ENCODE data around the gene PSMD1.
A peak's percentile ranks its signal among the peaks of the same experiment; 100 is the strongest.
"Not testable (repeated sequence)": the region's sequence is repeated elsewhere in the genome, so short reads cannot be mapped to it uniquely, and the experiment has no call there.

Gene PSMD1

GRCh38 chr2:231186325-231186724 is 129.7 kb downstream of the PSMD1 start:
- H3K9ac ChIP-seq (ENCODE audit: low read depth, low read length): no peak overlapping the region
- peaks cover 2% of the 10 kb centered on the region for H3K27me3 ChIP-seq (ENCODE audit: control insufficient read depth, insufficient read depth, low read length)
- no peaks in the 10 kb centered on the region for H3K36me3 ChIP-seq (ENCODE audit: control insufficient read depth, insufficient read depth, low read length)
- peaks cover under 1% of the 10 kb centered on the region for H3K4me1 ChIP-seq (ENCODE audit: control insufficient read depth, insufficient read depth, low read length)
- no peaks in the 10 kb centered on the region for H3K9me3 ChIP-seq (ENCODE audit: control insufficient read depth, insufficient read depth, low read length)
- H3K4me3 ChIP-seq (ENCODE audit: low read depth, low read length): no peak overlapping the region

GRCh38 chr2:231187736-231188505 is 131.3 kb downstream of the PSMD1 start:
- Histone ChIP-seq H3K4me3 (ENCODE audit: low read depth, low read length) (no peak overlapping the region), H3K27me3 (ENCODE audit: control insufficient read depth, insufficient read depth, low read length) (peaks cover 2% of the 10 kb centered on the region), H3K36me3 (ENCODE audit: control insufficient read depth, insufficient read depth, low read length) (no peaks in the 10 kb centered on the region), H3K9ac (ENCODE audit: low read depth, low read length) (no peak overlapping the region), H3K4me1 (ENCODE audit: control insufficient read depth, insufficient read depth, low read length) (peaks cover 6% of the 10 kb centered on the region), H3K9me3 (ENCODE audit: control insufficient read depth, insufficient read depth, low read length) (no peaks in the 10 kb centered on the region)

GRCh38 chr2:231188506-231189170 is 132.0 kb downstream of the PSMD1 start:
- H3K36me3 ChIP-seq (ENCODE audit: control insufficient read depth, insufficient read depth, low read length): no peaks in the 10 kb centered on the region
- H3K4me3 ChIP-seq (ENCODE audit: low read depth, low read length): no peak overlapping the region
- H3K4me1 ChIP-seq (ENCODE audit: control insufficient read depth, insufficient read depth, low read length): peaks cover 6% of the 10 kb centered on the region
- H3K9me3 ChIP-seq (ENCODE audit: control insufficient read depth, insufficient read depth, low read length): no peaks in the 10 kb centered on the region
- no peak overlapping the region for H3K9ac ChIP-seq (ENCODE audit: low read depth, low read length)
- peaks cover 2% of the 10 kb centered on the region for H3K27me3 ChIP-seq (ENCODE audit: control insufficient read depth, insufficient read depth, low read length)

GRCh38 chr2:231189171-231189530 is 132.5 kb downstream of the PSMD1 start:
- Histone ChIP-seq H3K27me3 (ENCODE audit: control insufficient read depth, insufficient read depth, low read length) (peaks cover 2% of the 10 kb centered on the region), H3K9ac (ENCODE audit: low read depth, low read length) (no peak overlapping the region), H3K4me1 (ENCODE audit: control insufficient read depth, insufficient read depth, low read length) (peaks cover 6% of the 10 kb centered on the region), H3K9me3 (ENCODE audit: control insufficient read depth, insufficient read depth, low read length) (no peaks in the 10 kb centered on the region), H3K36me3 (ENCODE audit: control insufficient read depth, insufficient read depth, low read length) (no peaks in the 10 kb centered on the region), H3K4me3 (ENCODE audit: low read depth, low read length) (no peak overlapping the region)

GRCh38 chr2:231189571-231190495 is 133.2 kb downstream of the PSMD1 start:
- H3K4me3 ChIP-seq (ENCODE audit: low read depth, low read length): peak overlapping the region; percentile 27
- peaks cover 6% of the 10 kb centered on the region for H3K4me1 ChIP-seq (ENCODE audit: control insufficient read depth, insufficient read depth, low read length)
- H3K36me3 ChIP-seq (ENCODE audit: control insufficient read depth, insufficient read depth, low read length): no peaks in the 10 kb centered on the region
- peaks cover 2% of the 10 kb centered on the region for H3K27me3 ChIP-seq (ENCODE audit: control insufficient read depth, insufficient read depth, low read length)
- H3K9me3 ChIP-seq (ENCODE audit: control insufficient read depth, insufficient read depth, low read length): no peaks in the 10 kb centered on the region
- peak overlapping the region; percentile 83 for H3K9ac ChIP-seq (ENCODE audit: low read depth, low read length)

GRCh38 chr2:231190531-231191197 is 134.0 kb downstream of the PSMD1 start:
- no peaks in the 10 kb centered on the region for H3K36me3 ChIP-seq (ENCODE audit: control insufficient read depth, insufficient read depth, low read length)
- peaks cover 2% of the 10 kb centered on the region for H3K27me3 ChIP-seq (ENCODE audit: control insufficient read depth, insufficient read depth, low read length)
- H3K9me3 ChIP-seq (ENCODE audit: control insufficient read depth, insufficient read depth, low read length): no peaks in the 10 kb centered on the region
- H3K4me1 ChIP-seq (ENCODE audit: control insufficient read depth, insufficient read depth, low read length): peaks cover 6% of the 10 kb centered on the region
- peak overlapping the region; percentile 83 for H3K9ac ChIP-seq (ENCODE audit: low read depth, low read length)
- peak overlapping the region; percentile 27 for H3K4me3 ChIP-seq (ENCODE audit: low read depth, low read length)

GRCh38 chr2:231191896-231192872 is 135.5 kb downstream of the PSMD1 start:
- H3K4me1 ChIP-seq (ENCODE audit: control insufficient read depth, insufficient read depth, low read length): peaks cover 6% of the 10 kb centered on the region
- H3K36me3 ChIP-seq (ENCODE audit: control insufficient read depth, insufficient read depth, low read length): no peaks in the 10 kb centered on the region
- no peak overlapping the region for H3K4me3 ChIP-seq (ENCODE audit: low read depth, low read length)
- H3K27me3 ChIP-seq (ENCODE audit: control insufficient read depth, insufficient read depth, low read length): peaks cover 2% of the 10 kb centered on the region
- no peaks in the 10 kb centered on the region for H3K9me3 ChIP-seq (ENCODE audit: control insufficient read depth, insufficient read depth, low read length)
- H3K9ac ChIP-seq (ENCODE audit: low read depth, low read length): no peak overlapping the region

GRCh38 chr2:231193216-231193615 is 136.5 kb downstream of the PSMD1 start:
- Histone ChIP-seq H3K27me3 (ENCODE audit: control insufficient read depth, insufficient read depth, low read length) (peaks cover 2% of the 10 kb centered on the region), H3K9me3 (ENCODE audit: control insufficient read depth, insufficient read depth, low read length) (no peaks in the 10 kb centered on the region), H3K9ac (ENCODE audit: low read depth, low read length) (no peak overlapping the region), H3K4me1 (ENCODE audit: control insufficient read depth, insufficient read depth, low read length) (peaks cover 6% of the 10 kb centered on the region), H3K4me3 (ENCODE audit: low read depth, low read length) (no peak overlapping the region), H3K36me3 (ENCODE audit: control insufficient read depth, insufficient read depth, low read length) (no peaks in the 10 kb centered on the region)

- Histone ChIP-seq H3K9me3 (ENCODE audit: control insufficient read depth, insufficient read depth, low read length) (no peaks in the 10 kb centered on the region), H3K4me3 (ENCODE audit: low read depth, low read length) (no peak overlapping the region), H3K9ac (ENCODE audit: low read depth, low read length) (no peak overlapping the region), H3K4me1 (ENCODE audit: control insufficient read depth, insufficient read depth, low read length) (peaks cover 4% of the 10 kb centered on the region), H3K36me3 (ENCODE audit: control insufficient read depth, insufficient read depth, low read length) (no peaks in the 10 kb centered on the region), H3K27me3 (ENCODE audit: control insufficient read depth, insufficient read depth, low read length) (no peaks in the 10 kb centered on the region)
Observed at GRCh38 chr2:231196592-231196991, 139.9 kb downstream of the PSMD1 start.

- not testable (repeated sequence) for H3K4me3 ChIP-seq (ENCODE audit: low read depth, low read length); H3K4me1 ChIP-seq (ENCODE audit: control insufficient read depth, insufficient read depth, low read length); H3K36me3 ChIP-seq (ENCODE audit: control insufficient read depth, insufficient read depth, low read length)
Observed at GRCh38 chr2:231197196-231197595, 140.5 kb downstream of the PSMD1 start.

More at GRCh38 chr2:231197196-231197595, 140.5 kb downstream of the PSMD1 start:
- not testable (repeated sequence) for H3K9ac ChIP-seq (ENCODE audit: low read depth, low read length); H3K9me3 ChIP-seq (ENCODE audit: control insufficient read depth, insufficient read depth, low read length); H3K27me3 ChIP-seq (ENCODE audit: control insufficient read depth, insufficient read depth, low read length)
